Fibroblast of villous mesenchyme (primary cell): ENCODE measurements around the gene FOXO3. TPM values are rescaled to one million over a fixed set of nuclear protein-coding genes. Genes with fewer than 3 reads are reported as not detected.
"Not testable (repeated sequence)": the region's sequence is repeated elsewhere in the genome, so short reads cannot be mapped to it uniquely, and the experiment has no call there.

Source experiments
- DNase-seq: peaks from one replicate; pipeline ENCODE4 v3.0.0-alpha.2; 2010; ENCODE audit warnings: low read depth
- H3K4me3 ChIP-seq: 2 replicates; pipeline ENCODE4 v1.5.1; 2011; ENCODE audit warnings: low read depth, mild to moderate bottlenecking, low read length
- CTCF ChIP-seq: IDR thresholded peaks from 2 replicates; pipeline ENCODE4 v1.5.1; 2012; ENCODE audit warnings: low read depth, mild to moderate bottlenecking, low read length; ENCODE audit not compliant: insufficient read depth
- total RNA-seq: library from RNA; depleted of rRNA; stranded (reverse); fragments of >200 nt; gene quantifications from 2 replicates; pipeline ENCODE4 v1.2.3, GENCODE V29; 2012

Gene FOXO3
- total RNA-seq, 1 donor: 43.2 TPM

DNA sequence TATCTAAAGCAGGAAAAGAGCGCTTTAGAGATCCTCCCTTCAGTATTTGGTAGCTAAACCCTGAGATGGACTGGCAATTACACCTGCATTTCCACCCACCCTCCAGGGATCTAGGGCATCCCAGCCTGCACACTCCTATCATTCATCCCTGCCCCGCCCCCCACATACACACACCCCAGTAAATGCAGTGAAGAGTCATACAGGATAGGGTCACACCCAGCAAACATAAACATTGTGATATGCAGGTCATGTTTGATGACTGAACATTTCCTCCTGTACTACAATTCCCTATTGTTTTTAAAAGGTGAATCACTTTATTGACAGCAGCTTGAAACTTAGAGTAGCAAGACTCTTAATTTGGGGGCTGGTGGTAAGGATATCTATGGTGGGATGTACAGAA is 112.9 kb downstream of the FOXO3 start:
- no peak for TF ChIP-seq CTCF
- DNase-seq: no peak

GRCh38 chr6:108675226-108676200 is 114.8 kb downstream of the FOXO3 start:
- no peak for TF ChIP-seq CTCF
- H3K4me3 ChIP-seq: no peak overlapping the region
- DNase-seq: no peak

More for the DNA sequence above, 112.9 kb downstream of the FOXO3 start:
- no peak overlapping the region for H3K4me3 ChIP-seq

DNA sequence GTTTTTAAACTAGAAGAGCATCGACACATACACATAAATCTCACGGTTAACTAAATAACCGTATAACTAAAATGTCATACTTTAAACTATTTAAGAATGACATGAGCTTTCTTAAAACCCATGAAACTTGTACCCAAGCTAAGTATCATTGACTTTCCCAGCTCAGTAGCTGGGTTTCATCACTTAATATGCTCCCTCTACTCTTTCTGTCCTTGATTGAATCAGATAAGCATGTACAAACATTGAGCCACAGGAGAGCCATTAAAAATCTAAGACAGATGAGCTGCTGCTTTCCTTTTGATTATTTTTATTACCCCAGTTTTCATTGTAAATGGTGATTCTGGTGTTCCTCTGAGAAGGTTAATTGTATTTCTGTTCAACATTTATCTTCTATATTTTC is 115.8 kb downstream of the FOXO3 start:
- DNase-seq: peak; percentile 76
- no peak overlapping the region for H3K4me3 ChIP-seq
- no peak for TF ChIP-seq CTCF

GRCh38 chr6:108677357-108677756 is 116.6 kb downstream of the FOXO3 start:
- H3K4me3 ChIP-seq: no peak overlapping the region
- TF ChIP-seq CTCF: no peak
- no peak for DNase-seq

- no peak for TF ChIP-seq CTCF
- no peak overlapping the region for H3K4me3 ChIP-seq
- DNase-seq: no peak
These were observed 117.2 kb downstream of the FOXO3 start for GRCh38 chr6:108677894-108678293.

DNA sequence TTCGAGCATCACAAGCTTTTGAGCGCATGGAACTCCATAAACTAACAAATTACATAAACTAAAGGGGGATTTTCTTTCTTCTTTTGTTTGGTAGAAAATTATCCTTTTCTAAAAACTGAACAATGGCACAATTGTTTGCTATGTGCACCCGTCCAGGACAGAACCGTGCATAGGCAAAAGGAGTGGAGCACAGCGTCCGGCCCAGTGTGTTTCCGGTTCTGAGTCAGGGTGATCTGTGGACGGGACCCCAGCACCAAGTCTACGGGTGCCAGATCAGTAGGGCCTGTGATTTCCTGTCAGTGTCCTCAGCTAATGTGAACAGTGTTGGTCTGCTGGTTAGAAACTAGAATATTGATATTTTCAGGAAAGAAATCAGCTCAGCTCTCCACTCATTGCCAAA is 119.6 kb downstream of the FOXO3 start:
- not testable (repeated sequence) for DNase-seq, H3K4me3 ChIP-seq

GRCh38 chr6:108681721-108682120 is 121.0 kb downstream of the FOXO3 start:
- not testable (repeated sequence) for DNase-seq

GRCh38 chr6:108682383-108683119 is 121.8 kb downstream of the FOXO3 start:
- not testable (repeated sequence) for DNase-seq, H3K4me3 ChIP-seq

More at GRCh38 chr6:108681721-108682120, 121.0 kb downstream of the FOXO3 start:
- not testable (repeated sequence) for H3K4me3 ChIP-seq

- not testable (repeated sequence) for H3K4me3 ChIP-seq, DNase-seq
These were observed 123.3 kb downstream of the FOXO3 start for GRCh38 chr6:108683976-108684375.
